ENCODE data around the gene NEUROD2. TPM values are rescaled to one million over a fixed set of nuclear protein-coding genes. Genes with fewer than 3 reads are reported as not detected.

The NEUROD2 gene
- total and polyA plus RNA-seq, 4 donors, result not detected

DNA sequence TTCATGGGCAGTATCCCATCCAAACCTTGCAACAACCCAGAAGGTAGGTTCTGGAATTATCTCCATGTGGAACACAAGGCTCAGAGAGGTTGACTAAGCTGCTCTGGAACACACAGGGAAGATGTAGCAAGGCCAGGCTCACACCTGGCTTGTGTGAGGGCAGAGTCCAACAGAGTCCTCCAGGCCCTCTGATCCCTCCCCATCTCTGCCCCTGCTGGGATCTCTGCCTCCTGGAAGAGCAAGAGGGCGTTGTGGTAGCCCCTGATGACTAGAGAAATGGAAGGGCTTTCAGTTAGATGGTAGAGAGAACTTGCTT, 12.0 kb upstream of the NEUROD2 start:
- Histone ChIP-seq H3K36me3 (ENCODE audit: control insufficient read depth in 4 of 4, insufficient read depth in 3 of 4, low read depth in 1 of 4, low read length in 3 of 4) (no peaks in the 10 kb centered on the region), H3K27me3 (ENCODE audit: control insufficient read depth in 4 of 4, insufficient read depth in 4 of 4, low read length in 3 of 4) (no peaks in the 10 kb centered on the region), H3K4me1 (ENCODE audit: control insufficient read depth in 4 of 4, insufficient read depth in 4 of 4, low read length in 3 of 4) (peaks cover 2 to 20% (median 8%) of the 10 kb centered on the region in 4 donors), H3K27ac (ENCODE audit: low read depth in 1 of 2, low read length in 2 of 2) (no peak overlapping the region), H3K4me3 (ENCODE audit: low read depth in 1 of 3, low read length in 3 of 3) (no peak overlapping the region), H3K9me3 (ENCODE audit: control insufficient read depth in 4 of 4, low read length in 3 of 4) (no peaks in the 10 kb centered on the region), H3K9ac (ENCODE audit: low read depth in 1 of 2, low read length in 2 of 2) (no peak overlapping the region)
- WGBS, result 57% methylated on average over 1 of the region's 1 CpG
- no peak for DNase-seq (ENCODE audit: low spot score)
- TF ChIP-seq FOXA1 (IDR thresholded peaks at IDR 0.05) (no peak), FOXA2 (IDR thresholded peaks at IDR 0.05) (no peak), REST (IDR thresholded peaks at IDR 0.05) (no peak), ATF3 (IDR thresholded peaks at IDR 0.05) (no peak), GABPA (IDR thresholded peaks at IDR 0.05 in 1 of 2, conservative IDR thresholded peaks at IDR 0.05 in 1 of 2) (no peak), CTCF (IDR thresholded peaks at IDR 0.05; ENCODE audit: low read depth, low read length, missing input control) (no peak), NR2F2 (IDR thresholded peaks at IDR 0.05) (no peak), ZBTB33 (IDR thresholded peaks at IDR 0.05) (no peak), RXRA (IDR thresholded peaks at IDR 0.05) (no peak), SP1 (IDR thresholded peaks at IDR 0.05) (no peak), TAF1 (conservative IDR thresholded peaks at IDR 0.05) (no peak), MAX (IDR thresholded peaks at IDR 0.05) (no peak), YY1 (IDR thresholded peaks at IDR 0.05) (no peak), JUND (IDR thresholded peaks at IDR 0.05) (no peak), RAD21 (IDR thresholded peaks at IDR 0.05) (no peak), EGR1 (IDR thresholded peaks at IDR 0.05; ENCODE audit: low read depth in 2 of 2) (no peak), HNF4A (conservative IDR thresholded peaks at IDR 0.05) (no peak), HNF4G (IDR thresholded peaks at IDR 0.05) (no peak)

Measured in liver (tissue), 9 donors.